NCI-H510A (cell line): Measurements from ENCODE around the gene HSPB7.
"Not testable (repeated sequence)": the region's sequence is repeated elsewhere in the genome, so short reads cannot be mapped to it uniquely, and the experiment has no call there.

Experiments
- DNase-seq: peaks from one replicate; lab custom pipeline; 2025; lab: John Stamatoyannopoulos, UW

HSPB7 gene

GRCh38 chr1:16006552-16007485 is 11.0 kb downstream of the HSPB7 start:
- no peak for DNase-seq

GRCh38 chr1:16006010-16006409 is 11.8 kb downstream of the HSPB7 start:
- DNase-seq: no peak

- no peak for DNase-seq
Measured at GRCh38 chr1:16005597-16005996, 12.2 kb downstream of the HSPB7 start.

- not testable (repeated sequence) for DNase-seq
Measured at GRCh38 chr1:16001274-16001673, 16.6 kb downstream of the HSPB7 start.

- no peak for DNase-seq
Measured at GRCh38 chr1:15998929-15999328, 18.9 kb downstream of the HSPB7 start.

GRCh38 chr1:15997637-15998280 is 20.1 kb downstream of the HSPB7 start:
- DNase-seq: no peak

GRCh38 chr1:15997076-15997585 is 20.7 kb downstream of the HSPB7 start:
- no peak for DNase-seq

- no peak for DNase-seq
Measured at GRCh38 chr1:15994590-15995351, 23.1 kb downstream of the HSPB7 start.

- no peak for DNase-seq
Measured at GRCh38 chr1:15994081-15994480, 23.8 kb downstream of the HSPB7 start.

- DNase-seq: no peak
Measured at GRCh38 chr1:15993666-15994065, 24.2 kb downstream of the HSPB7 start.

GRCh38 chr1:15992582-15993500 is 25.0 kb downstream of the HSPB7 start:
- no peak for DNase-seq

- DNase-seq: no peak
Measured at GRCh38 chr1:15992187-15992553, 25.7 kb downstream of the HSPB7 start.

- DNase-seq: no peak
Measured at GRCh38 chr1:15991427-15992186, 26.2 kb downstream of the HSPB7 start.

GRCh38 chr1:15989776-15990175 is 28.1 kb downstream of the HSPB7 start:
- DNase-seq: no peak

- DNase-seq: no peak
Measured at GRCh38 chr1:15988856-15989736, 28.7 kb downstream of the HSPB7 start.

GRCh38 chr1:15985611-15986297 is 32.1 kb downstream of the HSPB7 start:
- DNase-seq: no peak

- no peak for DNase-seq
Measured at GRCh38 chr1:15983275-15983674, 34.6 kb downstream of the HSPB7 start.

GRCh38 chr1:15981679-15982078 is 36.2 kb downstream of the HSPB7 start:
- no peak for DNase-seq

- not testable (repeated sequence) for DNase-seq
Measured at GRCh38 chr1:15977947-15978346, 39.9 kb downstream of the HSPB7 start.
